HG03066 (cell line): Measurements from ENCODE around the gene BBS2.
"Not testable (repeated sequence)": the region's sequence is repeated elsewhere in the genome, so short reads cannot be mapped to it uniquely, and the experiment has no call there.

Experiments used
- ATAC-seq: cut with Tn5 transposase; IDR thresholded peaks from one replicate; pipeline ENCODE4 v1.9.1; 2021; ENCODE audit warnings: low read depth; ENCODE audit not compliant: unreplicated experiment

BBS2 gene

DNA sequence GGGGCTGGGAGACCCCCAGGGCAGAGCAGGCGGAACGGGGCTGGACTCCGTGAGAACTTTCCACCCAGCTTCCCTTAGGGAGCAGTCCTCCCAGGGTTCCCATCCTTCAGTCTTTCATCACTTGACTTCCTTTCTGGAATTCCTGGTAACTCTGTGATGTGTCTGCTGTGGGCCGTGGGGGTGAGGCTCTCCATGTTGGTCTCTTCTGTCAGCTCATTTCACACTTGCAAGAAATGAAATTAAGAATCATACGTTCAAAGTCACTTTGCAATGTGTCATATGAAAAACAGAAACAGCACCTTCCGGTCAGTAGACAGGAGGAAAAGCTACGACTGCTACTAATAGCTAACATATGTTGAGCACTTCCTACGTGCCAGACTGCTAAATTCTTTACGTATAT lies 5.4 kb upstream of the BBS2 start:
- ATAC-seq = no peak

DNA sequence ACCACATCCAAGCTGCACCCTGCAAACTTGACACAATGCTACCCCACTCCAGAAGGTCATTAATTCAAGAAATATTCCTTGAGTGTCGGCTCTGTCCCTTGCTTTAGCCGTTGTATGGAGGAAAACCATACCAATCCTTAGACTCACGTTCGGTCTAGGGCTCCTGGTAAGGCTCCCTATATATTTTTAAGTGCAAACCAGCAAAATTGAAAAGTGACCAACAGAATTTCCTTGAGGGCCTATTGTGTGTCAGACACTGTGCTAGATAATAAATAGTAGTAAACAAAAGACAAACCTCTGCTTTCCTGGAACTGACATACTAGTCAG lies 390 bp upstream of the BBS2 start:
- ATAC-seq = no peak

DNA sequence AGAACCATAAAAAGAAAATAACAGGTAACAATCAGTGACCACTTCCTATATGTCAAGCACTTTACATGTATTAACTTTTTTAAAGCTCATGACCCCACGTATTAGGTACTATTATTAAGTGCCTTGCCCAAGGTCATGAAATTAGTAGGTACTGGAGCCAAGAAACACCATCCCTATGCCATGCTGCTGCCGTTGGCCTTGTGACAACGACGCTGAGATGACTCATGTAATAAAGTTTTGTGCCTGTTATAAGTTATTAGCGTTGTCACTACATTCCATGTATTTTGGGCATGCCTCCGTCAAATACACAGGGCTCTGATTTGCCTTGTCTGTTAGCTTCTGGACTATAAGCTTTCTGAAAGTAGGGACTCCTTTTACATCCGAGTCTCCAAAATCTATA lies 1.4 kb downstream of the BBS2 start:
- ATAC-seq = no peak

DNA sequence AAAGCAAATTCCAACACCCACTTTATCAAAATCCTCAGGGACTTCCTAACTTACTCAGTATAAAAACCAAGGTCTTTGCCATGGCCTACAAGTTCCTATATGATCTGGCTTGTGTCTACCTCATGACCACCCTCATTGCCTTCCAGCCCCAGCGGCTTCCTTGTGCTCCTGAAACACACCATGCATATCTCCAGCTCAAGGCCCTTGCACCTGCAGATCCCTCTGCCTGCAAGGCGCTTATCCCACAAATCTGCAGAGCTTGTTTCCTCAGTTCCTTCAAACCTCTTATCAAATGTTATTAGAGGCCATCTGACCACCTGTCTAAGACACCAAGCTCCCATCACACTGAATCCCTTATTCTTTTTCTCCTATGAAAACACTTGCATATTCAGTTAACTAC lies 2.6 kb downstream of the BBS2 start:
- ATAC-seq = no peak

DNA sequence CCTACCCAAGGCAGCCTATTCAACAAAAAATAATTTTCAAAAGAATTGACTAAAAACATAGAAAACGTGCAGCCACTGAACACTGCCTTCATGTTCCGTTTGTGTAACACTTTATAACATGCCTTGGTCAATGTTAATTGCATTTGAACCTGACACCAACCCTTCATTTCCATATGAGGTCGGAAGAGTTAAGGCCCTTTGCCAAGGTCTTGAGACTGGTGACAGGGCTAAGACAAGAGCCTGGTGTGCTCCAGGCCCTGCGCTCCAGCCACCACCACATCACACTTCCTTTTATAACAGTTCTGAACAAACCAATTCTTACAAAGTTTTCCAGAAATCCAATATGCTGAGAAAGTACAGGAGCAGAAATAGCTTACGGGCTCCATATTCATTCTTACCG lies 4.2 kb downstream of the BBS2 start:
- ATAC-seq = no peak

DNA sequence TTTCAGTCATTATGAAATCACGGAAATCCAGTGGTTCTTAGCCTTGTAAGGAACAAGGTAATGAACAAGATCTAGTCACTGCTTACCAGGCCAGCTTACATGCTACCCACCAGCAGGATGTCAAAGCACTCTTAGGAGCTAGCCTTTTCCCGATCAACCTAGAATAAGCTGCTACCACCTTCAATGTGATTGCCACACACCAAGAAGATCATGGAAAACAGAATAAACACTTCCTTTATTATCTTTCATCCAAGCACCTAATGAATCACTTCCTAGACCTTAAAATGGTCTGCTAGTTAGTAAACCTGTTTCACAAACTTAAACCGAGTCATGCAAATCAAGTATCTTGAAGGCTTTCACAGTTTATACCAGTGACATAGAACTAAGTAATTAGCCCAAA lies 5.0 kb downstream of the BBS2 start:
- no peak for ATAC-seq

DNA sequence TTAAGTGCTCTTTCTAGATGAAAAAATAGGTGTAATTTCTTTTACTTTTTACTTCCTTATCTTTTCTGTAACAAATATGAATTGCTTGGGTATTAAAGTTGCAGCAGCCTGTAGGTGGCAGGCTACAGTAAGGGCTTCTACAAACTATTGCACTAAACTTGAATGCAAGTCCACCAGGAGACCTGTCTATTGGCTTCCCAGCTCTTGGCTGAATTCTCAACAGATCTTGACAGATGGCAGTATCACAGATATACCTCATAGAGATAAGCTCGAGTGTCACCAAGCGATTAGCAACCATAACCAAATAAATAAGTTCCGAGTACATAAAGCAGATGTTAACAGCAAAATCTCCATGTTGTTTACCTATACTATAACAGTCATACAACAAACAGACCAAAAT lies 5.9 kb downstream of the BBS2 start:
- ATAC-seq = no peak

DNA sequence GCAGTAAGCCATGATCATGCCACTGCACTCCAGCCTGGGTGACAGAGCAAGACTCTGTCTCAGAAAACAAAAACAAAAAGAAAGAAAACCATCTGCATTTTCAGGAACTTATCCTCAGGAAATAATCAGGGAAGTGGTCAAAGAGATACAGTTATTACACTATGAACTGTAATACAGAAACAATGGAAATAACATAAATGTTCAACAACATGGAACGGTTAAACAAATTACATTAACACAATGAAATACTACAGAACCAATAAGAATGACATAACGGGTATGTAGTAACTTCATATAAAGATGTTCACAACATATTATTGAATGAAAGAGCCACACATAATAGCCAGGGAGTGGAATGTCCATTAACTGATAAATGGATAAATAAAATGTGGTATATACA lies 6.7 kb downstream of the BBS2 start:
- no peak for ATAC-seq

DNA sequence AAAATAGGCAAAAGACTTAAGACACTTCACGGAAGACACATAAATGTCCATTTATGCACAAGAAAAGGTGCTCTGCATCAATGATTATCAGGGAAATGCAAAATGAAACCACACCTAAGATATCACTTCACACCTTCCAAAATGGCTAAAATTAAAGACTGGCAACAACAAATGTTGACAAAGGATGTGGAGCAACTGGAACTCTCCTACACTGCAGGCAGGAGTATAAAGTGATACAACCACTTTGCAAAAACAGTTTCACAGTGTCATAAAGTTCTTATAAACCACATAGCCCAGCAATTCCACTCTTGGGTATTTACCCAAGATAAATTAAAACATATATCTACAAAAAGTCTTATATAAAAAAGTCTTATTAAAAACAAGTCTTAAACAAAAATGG lies 7.8 kb downstream of the BBS2 start:
- ATAC-seq = no peak

DNA sequence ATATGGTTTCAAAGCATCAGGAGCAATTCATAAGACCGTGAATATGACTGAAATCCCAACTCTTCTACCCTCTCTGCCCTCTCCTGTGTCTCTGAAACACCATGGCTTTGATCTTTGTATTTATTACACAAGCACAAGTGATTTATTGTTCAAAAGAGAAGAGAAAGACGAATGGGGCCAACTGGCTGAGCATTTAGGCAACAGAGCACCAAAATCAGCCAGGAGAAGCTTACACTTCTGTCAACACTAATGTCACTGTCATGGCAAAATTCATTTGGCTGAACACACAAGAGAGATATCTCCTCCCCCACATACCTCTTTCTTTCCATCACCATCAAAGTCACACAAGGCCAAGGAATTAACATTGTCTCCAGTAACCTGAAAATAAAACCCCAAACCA lies 9.3 kb downstream of the BBS2 start:
- ATAC-seq = no peak

DNA sequence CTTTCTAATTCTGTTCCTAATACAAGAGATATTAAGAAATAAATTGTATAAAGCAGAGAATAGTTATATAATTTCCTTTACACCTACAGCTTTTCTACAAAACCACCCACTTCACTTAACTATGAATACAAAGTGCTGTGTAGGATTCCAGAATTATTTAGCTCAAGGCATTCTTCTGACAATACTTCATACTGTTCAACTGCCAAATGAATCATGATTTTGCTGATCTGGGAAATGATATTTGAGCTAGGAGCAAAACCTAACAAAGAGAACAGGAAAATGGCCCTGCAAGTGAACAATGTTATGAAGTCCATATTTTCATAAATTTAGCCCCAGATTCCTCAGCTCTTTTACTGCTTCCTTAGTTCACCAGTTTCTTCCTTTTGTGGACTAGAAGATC lies 12.9 kb downstream of the BBS2 start:
- no peak for ATAC-seq

DNA sequence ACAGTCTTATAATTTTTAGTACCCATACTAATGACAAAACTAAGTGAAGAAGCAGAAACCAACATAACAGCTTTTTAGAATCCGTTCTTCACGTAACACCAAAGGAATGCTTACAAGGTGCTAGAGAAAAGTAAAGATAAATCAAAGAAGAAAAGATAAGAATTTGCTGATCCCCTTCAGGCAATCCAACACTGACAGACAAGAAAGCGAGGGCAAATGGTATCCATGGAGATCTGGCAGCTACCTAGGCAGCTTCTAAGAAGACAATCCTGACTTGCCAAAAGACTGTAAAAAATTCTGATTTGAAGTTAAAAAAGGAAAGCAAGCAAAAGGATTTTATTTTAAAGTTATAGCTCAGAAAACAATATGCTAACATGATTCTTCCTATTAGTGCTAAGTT lies 14.6 kb downstream of the BBS2 start:
- ATAC-seq = no peak

DNA sequence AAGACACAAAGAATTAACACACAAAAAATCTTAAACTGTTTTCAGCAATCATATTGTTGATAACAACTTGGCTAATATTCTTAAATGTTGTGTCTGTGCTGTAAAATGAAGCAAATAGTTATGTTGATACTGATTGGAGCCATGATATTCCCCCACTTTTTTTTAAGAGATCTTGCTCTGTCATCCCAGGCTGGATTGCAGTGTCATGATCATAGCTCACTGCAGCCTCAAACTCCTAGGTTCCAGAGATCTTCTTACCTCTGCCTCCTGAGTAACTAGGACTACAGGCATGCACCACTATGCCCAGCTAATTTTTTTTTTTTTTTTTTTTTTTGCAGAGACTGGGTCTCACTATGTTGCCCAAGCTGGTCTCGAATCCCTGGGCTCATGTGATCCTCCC lies 26.0 kb downstream of the BBS2 start:
- ATAC-seq = no peak

DNA sequence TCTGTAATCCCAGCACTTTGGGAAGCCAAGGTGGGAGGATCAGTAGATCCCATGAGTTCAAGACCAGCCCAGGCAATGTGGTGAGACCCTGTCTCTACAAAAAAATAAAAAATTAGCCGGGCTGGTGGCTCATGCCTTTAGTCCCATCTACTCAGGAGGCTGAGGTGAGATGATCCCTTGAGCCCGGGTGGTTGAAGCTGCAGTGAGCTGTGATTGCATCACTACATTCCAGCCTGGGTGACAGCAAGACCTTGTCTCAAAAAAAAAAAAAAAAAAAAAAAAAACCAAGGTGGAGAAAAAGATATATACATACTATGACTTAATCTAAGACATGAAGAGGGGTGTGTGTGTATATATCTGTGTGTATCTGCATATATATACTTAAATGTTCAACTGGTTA lies 26.7 kb downstream of the BBS2 start:
- ATAC-seq = no peak

DNA sequence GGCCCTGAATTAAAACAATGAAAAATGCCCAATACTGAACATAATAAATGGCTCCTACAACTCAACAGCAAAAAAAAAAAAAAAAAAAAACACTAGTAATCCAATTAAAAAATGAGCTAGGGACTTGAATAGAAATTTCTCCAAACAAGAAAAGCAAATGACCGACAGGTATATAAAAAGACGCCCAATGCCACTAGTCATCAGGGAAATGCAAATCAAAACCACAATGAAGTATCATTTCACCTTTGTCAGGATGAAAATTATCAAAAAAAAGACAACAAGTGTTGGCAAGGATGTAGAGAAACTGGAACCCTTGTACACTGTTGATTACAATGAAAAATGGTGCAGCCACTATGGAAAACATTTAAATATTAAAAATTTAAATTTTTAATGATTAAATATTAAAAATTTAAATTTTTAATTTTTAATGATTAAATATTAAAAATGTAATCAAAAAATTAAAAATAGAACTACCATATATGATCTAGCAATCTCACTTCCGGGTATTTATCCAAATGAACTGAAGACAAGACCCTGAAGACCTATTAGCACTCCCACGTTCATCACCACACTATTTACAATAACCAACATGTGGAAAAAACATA lies 28.1 kb downstream of the BBS2 start:
- no peak for ATAC-seq

DNA sequence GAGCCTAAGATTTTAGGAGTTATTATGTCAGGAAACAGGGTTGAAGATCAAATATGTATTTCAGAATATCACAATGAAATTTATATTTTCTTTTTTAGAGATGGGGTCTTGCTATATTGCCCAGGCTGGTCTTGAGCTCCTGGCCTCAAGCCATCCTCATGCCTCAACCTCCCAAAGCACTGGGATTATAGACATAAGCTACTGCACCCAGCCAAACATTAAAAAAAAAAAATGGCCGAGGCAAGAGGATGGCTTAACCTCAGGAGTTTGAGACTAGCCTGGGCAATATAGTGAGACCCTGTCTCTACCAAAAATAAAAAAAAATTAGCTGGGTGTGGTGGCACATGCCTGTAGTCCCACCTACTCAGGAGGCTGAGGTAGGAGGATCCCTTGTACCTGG lies 31.0 kb downstream of the BBS2 start:
- ATAC-seq = not testable (repeated sequence)

DNA sequence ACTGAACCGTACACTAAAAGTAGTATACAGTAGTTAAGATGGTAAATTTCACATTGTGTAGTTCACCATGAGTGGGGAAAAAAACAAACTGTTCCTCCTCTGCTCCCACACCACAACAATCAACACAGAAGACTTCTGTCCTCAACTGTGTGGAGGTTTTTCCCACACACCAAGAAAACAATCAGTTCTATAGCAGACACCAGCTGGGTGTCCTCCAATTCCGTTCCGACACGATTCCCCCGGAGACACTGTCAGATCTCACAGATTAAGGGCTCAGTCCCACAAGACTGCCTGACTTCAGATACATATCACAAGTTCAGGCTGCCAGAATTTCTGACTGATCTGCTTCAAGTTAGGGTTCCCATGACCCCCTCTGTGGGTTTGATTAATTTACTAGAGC lies 31.8 kb downstream of the BBS2 start:
- ATAC-seq = no peak

DNA sequence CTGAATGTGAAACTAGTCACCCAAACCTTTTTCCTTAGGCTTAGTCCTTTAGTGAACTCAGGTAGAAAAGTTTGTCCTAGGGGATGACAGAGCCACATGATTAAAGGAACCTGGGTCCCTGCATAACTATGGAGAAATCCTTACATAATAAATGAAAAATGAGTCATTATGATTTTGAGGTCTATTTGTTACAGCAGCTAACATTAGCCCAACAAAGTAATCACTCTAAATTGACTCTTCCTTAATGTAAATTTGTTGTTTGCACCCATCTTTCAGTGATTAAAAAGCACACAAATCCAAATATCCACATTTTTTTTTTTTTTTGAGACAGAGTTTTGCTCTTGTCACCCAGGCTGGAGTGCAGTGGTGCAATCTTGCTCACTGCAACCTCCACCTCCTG lies 36.4 kb downstream of the BBS2 start:
- ATAC-seq = no peak

DNA sequence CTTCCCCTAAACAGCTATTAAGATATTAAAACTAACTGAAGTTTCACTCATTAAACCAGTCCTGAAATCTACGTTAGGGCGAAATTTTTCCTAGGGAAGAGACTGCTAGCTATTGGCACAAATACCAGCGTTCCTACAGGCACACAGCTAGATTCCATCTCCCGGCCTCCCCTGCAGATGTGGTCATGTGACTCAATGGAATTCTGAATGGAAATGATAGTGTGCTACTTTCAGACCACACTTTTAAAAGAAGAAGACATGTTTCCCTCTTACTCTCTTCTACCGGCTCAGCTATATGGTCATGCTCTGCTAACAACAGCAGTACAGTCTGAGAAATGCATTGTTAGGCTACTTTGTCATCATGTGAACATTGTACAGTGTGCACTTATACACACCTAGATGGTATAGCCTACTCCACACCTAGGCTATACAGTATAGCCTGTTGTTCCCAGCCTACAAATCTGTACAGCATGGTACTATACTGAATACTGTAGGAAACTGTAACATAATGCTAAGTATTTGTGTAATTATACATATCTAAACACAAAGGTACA lies 37.1 kb downstream of the BBS2 start:
- no peak for ATAC-seq

DNA sequence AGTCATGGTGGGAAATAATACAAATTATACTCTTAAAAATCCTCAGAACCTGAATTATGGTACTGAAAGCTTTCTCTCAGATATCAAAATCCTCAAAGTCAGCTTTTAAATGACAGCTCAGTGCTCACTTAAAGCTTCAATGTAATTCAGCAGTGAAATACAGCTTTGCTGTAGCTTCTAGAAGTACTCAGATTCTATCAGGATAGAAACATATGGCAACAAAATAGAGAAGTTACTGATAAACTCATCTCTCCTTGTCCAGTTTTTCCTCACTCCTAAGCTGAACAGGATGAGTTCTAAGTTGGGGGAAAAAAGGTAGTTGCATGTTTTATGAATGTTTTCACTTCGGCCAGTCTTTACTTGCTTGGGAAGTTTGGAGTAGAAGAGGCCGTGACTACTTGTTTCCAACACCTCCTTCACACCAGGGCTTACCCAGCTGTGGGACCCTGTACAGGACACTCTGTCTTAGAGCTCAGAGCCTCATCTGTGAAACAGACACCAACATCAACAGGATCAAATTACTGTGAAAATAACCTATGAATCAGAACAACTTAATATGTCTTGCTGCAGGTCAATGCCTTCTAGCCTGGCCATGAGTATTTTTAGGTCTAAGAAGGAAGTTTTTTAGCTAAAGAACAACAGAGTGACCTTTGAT lies 38.2 kb downstream of the BBS2 start:
- no peak for ATAC-seq

DNA sequence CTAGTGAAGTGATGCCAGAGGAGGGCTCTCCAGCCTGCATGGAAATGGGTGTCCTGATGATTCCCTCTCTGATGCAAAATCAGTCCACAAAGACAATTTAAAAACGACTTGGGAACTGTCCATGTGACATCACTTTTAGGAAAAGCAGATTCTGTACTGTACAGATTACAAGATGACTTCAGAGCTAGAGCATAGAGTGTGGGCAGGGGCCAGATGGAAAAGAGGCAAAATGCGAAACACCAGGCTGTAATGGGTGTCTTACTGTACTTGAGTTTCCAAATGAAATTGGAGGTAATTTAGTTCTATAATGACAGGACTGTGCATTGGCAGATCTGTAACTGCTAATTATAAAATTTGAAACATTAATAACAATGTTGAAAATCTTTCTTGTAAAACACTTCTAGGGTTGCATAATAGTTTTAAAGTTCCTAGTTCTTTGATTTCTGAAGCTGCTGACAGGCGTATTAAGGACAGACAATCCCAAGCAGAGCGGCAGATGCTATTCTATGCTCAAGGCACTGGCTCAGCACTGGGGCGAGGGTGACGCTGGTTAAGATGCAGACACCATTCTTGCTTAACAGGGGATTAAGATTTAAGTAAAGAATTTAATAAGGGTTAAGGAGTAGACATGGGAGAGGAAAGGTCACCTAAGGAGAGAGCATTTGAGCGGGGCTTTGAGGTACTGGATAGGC lies 38.9 kb downstream of the BBS2 start:
- ATAC-seq = no peak

DNA sequence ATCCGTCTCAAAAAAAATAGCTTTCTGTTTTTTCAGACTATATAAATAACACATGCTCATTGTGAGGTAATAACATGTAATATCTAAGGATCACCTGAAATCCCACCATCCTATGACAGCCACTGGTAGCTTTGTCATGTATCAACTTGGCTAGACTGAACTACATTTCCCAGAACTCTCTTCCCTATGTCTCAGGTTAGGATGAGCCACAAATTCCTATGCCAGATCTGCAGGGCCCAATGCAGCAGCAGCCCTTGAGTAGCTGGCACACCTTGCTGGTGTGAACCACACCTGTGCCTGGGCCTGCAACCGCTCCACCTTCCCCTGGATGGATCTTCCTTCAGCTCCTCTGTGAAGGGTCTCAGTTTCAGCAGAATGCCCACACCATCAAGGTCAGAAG lies 40.4 kb downstream of the BBS2 start:
- ATAC-seq = no peak
